Fibroblast of lung (primary cell): ENCODE data around the gene SRPK3. TPM values are rescaled to one million over a fixed set of nuclear protein-coding genes. Genes with fewer than 3 reads are reported as not detected.

Experiments
- DNase-seq, 2 donors: peaks; one replicate each; pipeline versions ENCODE4 v3.0.0 to v3.0.0-alpha.2; 2010; ENCODE audit warnings: low read depth in 2 of 2
- H2AFZ ChIP-seq: 2 replicates; pipeline ENCODE4 v1.5.1; 2012; ENCODE audit warnings: low read length, control low read depth, inconsistent platforms
- H3K27ac ChIP-seq: 2 replicates; pipeline ENCODE4 v1.5.1; 2011; ENCODE audit warnings: low read length, control low read depth; ENCODE audit not compliant: insufficient read depth
- H3K27me3 ChIP-seq: 2 replicates; pipeline ENCODE4 v1.5.1; 2011; ENCODE audit warnings: mild to moderate bottlenecking, low read length; ENCODE audit not compliant: control insufficient read depth, insufficient read depth
- H3K36me3 ChIP-seq: 2 replicates; pipeline ENCODE4 v1.5.1; 2011; ENCODE audit warnings: low read length; ENCODE audit not compliant: control insufficient read depth, insufficient read depth
- H3K4me1 ChIP-seq: 2 replicates; pipeline ENCODE4 v1.5.1; 2011; ENCODE audit warnings: low read length; ENCODE audit not compliant: control insufficient read depth, insufficient read depth; ENCODE audit errors: extremely low read depth
- H3K4me2 ChIP-seq: 2 replicates; pipeline ENCODE4 v1.5.1; 2011; ENCODE audit warnings: low read length, control low read depth; ENCODE audit not compliant: insufficient read depth; ENCODE audit errors: extremely low read depth
- H3K4me3 ChIP-seq, 4 experiments: fragments of 200-600 bp in 1 of 4; sonication (generic) in 1 of 4; replicated peaks in 1 of 4; 2 replicates each; pipeline ENCODE4 v1.5.1; 2011 to 2016; ENCODE audit warnings: low read length in 4 of 4, low read depth in 3 of 4, mild to moderate bottlenecking in 3 of 4, control low read depth in 2 of 4, inconsistent platforms in 1 of 4, mixed read lengths in 1 of 4; ENCODE audit not compliant: insufficient read depth in 1 of 4; ENCODE audit errors: control extremely low read depth in 1 of 4
- H3K79me2 ChIP-seq: 2 replicates; pipeline ENCODE4 v1.5.1; 2012; ENCODE audit warnings: mild to moderate bottlenecking, low read length, inconsistent platforms; ENCODE audit not compliant: control insufficient read depth, insufficient read depth
- H3K9ac ChIP-seq: 2 replicates; pipeline ENCODE4 v1.5.1; 2011; ENCODE audit warnings: mild to moderate bottlenecking, low read length, control low read depth; ENCODE audit not compliant: insufficient read depth
- H3K9me3 ChIP-seq: 2 replicates; pipeline ENCODE4 v1.5.1; 2012; ENCODE audit warnings: low read depth, low read length; ENCODE audit not compliant: control insufficient read depth, insufficient read depth
- H4K20me1 ChIP-seq: 2 replicates; pipeline ENCODE4 v1.5.1; 2011; ENCODE audit warnings: low read length; ENCODE audit not compliant: control insufficient read depth, insufficient read depth; ENCODE audit errors: extremely low read depth
- EZH2 ChIP-seq: IDR thresholded peaks from 2 replicates; pipeline ENCODE4 v1.5.1; 2012; ENCODE audit warnings: low read length, control low read depth, mild to moderate bottlenecking; ENCODE audit errors: missing control alignments
- polyA plus RNA-seq, 2 donors: library from polyadenylated mRNA; depleted of rRNA in 1 of 2; stranded (reverse) in 1 of 2; unstranded in 1 of 2; fragments of >200 nt; gene quantifications; 2 replicates each; pipeline ENCODE4 v1.2.1, GENCODE V29; 2011 to 2012; ENCODE audit warnings: missing spikeins in 1 of 2
- total RNA-seq: library from RNA; depleted of rRNA; stranded (reverse); fragments of >200 nt; gene quantifications from 2 replicates; pipeline ENCODE4 v1.2.1, GENCODE V29; 2014
- TF ChIP-seq, protein P1 (sequence below), 2 donors: IDR thresholded peaks in 1 of 2; conservative IDR thresholded peaks in 1 of 2; 1 replicate in 1 of 2; 2 replicates in 1 of 2; pipeline ENCODE4 v1.5.1; 2011 to 2012; ENCODE audit warnings: low read length in 2 of 2, control low read depth in 1 of 2, inconsistent platforms in 1 of 2, low read depth in 1 of 2, mild to moderate bottlenecking in 1 of 2

SRPK3 gene
- total and polyA plus RNA-seq, 2 donors (not counting 1 experiment from before 2014, with no cell fraction given) = 0.40 to 0.83 TPM

DNA sequence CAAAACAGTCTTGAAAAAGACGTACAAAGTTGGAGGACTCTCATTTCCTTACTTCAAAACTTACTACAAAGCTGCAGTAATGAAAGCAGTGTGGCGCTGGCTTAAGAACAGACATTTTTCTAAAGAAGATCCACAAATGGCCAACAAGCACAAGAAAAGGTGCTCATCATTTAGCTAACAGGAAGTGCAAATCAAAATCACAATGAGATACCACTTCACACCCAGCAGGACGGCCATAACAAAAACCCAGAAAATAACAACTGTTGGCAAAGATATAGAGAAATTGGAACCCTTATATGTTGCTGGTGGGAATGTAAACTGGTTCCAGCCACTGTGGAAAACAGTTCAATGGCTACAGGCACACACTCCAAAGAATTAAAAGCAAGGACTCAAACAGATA lies 46.2 kb downstream of the SRPK3 start:
- no peaks in the 10 kb centered on the region for H3K9me3 ChIP-seq
- no peaks in the 10 kb centered on the region for H3K4me1 ChIP-seq
- no peak for DNase-seq
- H3K4me2 ChIP-seq = no peak overlapping the region
- no peak overlapping the region for H3K4me3 ChIP-seq
- no peak overlapping the region for H3K9ac ChIP-seq
- no peak overlapping the region for H3K27ac ChIP-seq
- H3K27me3 ChIP-seq = peaks cover 35% of the 10 kb centered on the region
- H3K79me2 ChIP-seq = no peaks in the 10 kb centered on the region
- H2AFZ ChIP-seq = no peak overlapping the region
- no peak for TF ChIP-seq EZH2
- TF ChIP-seq, protein P1, sequence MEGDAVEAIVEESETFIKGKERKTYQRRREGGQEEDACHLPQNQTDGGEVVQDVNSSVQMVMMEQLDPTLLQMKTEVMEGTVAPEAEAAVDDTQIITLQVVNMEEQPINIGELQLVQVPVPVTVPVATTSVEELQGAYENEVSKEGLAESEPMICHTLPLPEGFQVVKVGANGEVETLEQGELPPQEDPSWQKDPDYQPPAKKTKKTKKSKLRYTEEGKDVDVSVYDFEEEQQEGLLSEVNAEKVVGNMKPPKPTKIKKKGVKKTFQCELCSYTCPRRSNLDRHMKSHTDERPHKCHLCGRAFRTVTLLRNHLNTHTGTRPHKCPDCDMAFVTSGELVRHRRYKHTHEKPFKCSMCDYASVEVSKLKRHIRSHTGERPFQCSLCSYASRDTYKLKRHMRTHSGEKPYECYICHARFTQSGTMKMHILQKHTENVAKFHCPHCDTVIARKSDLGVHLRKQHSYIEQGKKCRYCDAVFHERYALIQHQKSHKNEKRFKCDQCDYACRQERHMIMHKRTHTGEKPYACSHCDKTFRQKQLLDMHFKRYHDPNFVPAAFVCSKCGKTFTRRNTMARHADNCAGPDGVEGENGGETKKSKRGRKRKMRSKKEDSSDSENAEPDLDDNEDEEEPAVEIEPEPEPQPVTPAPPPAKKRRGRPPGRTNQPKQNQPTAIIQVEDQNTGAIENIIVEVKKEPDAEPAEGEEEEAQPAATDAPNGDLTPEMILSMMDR (conservative IDR thresholded peaks at IDR 0.05 in 1 of 2, IDR thresholded peaks at IDR 0.05 in 1 of 2; ENCODE audit: low read depth in 1 of 2, low read length in 2 of 2) = no peak
- H4K20me1 ChIP-seq = no peaks in the 10 kb centered on the region
- no peaks in the 10 kb centered on the region for H3K36me3 ChIP-seq

DNA sequence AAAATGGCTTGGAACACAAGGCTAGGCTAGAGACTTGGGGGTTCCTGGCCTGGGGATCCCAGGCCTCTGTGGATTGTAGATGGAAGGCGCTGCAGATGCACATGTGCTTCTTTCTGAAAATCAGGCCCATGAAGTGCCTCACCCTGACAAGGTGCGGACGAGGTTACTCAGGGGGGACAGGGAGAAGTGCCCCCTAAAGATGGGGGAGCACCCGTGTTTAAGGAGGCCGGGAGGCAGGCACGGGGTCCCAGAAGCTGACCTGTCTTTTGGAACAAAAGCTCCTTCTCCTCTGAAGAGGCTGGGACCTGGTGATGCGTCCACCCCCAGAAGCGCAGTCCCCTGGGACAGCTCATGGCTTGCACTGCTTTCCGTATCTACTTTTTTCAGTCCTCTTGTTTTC lies 47.1 kb downstream of the SRPK3 start:
- H3K27ac ChIP-seq = no peak overlapping the region
- TF ChIP-seq, protein P1 (conservative IDR thresholded peaks at IDR 0.05 in 1 of 2, IDR thresholded peaks at IDR 0.05 in 1 of 2; ENCODE audit: low read depth in 1 of 2, low read length in 2 of 2) = no peak
- no peak for TF ChIP-seq EZH2
- no peaks in the 10 kb centered on the region for H3K9me3 ChIP-seq
- H3K4me3 ChIP-seq = no peak overlapping the region
- peaks cover 40% of the 10 kb centered on the region for H3K27me3 ChIP-seq
- H3K36me3 ChIP-seq = no peaks in the 10 kb centered on the region
- no peaks in the 10 kb centered on the region for H3K4me1 ChIP-seq
- no peak overlapping the region for H3K4me2 ChIP-seq
- H4K20me1 ChIP-seq = no peaks in the 10 kb centered on the region
- H2AFZ ChIP-seq = no peak overlapping the region
- no peaks in the 10 kb centered on the region for H3K79me2 ChIP-seq
- H3K9ac ChIP-seq = no peak overlapping the region
- DNase-seq = no peak

DNA sequence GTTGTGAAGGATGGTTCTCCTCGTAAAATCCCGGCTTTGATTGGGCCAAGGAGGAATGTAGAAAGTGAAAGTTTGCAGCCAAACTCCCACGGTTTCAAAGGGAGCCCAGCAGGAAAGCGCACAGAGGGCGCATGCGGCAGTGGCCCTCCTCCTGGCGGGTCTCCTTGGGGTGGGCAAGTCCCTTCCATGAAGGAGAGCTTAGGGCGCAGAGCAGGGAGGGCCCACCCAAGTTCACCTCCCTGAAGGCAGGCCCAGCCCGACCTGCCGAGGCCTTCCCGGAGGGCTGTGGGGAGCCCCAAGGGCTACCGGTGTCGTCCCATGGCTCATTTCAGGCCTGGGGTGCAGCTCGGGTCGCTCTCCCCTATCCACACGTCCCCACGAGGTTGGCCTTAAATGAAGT lies 47.5 kb downstream of the SRPK3 start:
- H3K36me3 ChIP-seq = no peaks in the 10 kb centered on the region
- DNase-seq = no peak
- TF ChIP-seq EZH2 = no peak
- TF ChIP-seq, protein P1 (conservative IDR thresholded peaks at IDR 0.05 in 1 of 2, IDR thresholded peaks at IDR 0.05 in 1 of 2; ENCODE audit: low read depth in 1 of 2, low read length in 2 of 2) = no peak
- no peaks in the 10 kb centered on the region for H3K79me2 ChIP-seq
- H3K4me2 ChIP-seq = no peak overlapping the region
- H3K4me3 ChIP-seq = no peak overlapping the region
- H4K20me1 ChIP-seq = no peaks in the 10 kb centered on the region
- H2AFZ ChIP-seq = no peak overlapping the region
- H3K27ac ChIP-seq = no peak overlapping the region
- H3K27me3 ChIP-seq = peaks cover 40% of the 10 kb centered on the region
- no peaks in the 10 kb centered on the region for H3K4me1 ChIP-seq
- no peak overlapping the region for H3K9ac ChIP-seq
- H3K9me3 ChIP-seq = no peaks in the 10 kb centered on the region
